Lung (tissue), 12 donors: ENCODE measurements around the gene SCYL3. TPM values are rescaled to one million over a fixed set of nuclear protein-coding genes. Genes with fewer than 3 reads are reported as not detected.

ENCODE experiments used
- ATAC-seq: fragments of 200-7000 bp; cut with Tn5 transposase; one replicate; pipeline ENCODE4 v1.9.1; 2020; ENCODE audit warnings: moderate number of reproducible peaks; ENCODE audit not compliant: insufficient read depth, low FRiP score
- DNase-seq, 3 donors: peaks; one replicate each; pipeline ENCODE4 v3.0.0-alpha.2; 2013 to 2017
- H3K27ac ChIP-seq, 2 donors: one replicate each; pipeline ENCODE4 v1.5.1; 2013; ENCODE audit warnings: mild to moderate bottlenecking in 2 of 2, moderate library complexity in 2 of 2, control low read depth in 1 of 2, inconsistent platforms in 1 of 2, low read depth in 1 of 2, low read length in 1 of 2
- H3K27me3 ChIP-seq, 3 donors: one replicate each; pipeline ENCODE4 v1.5.1; 2013; ENCODE audit warnings: low read length in 2 of 3; ENCODE audit not compliant: control insufficient read depth in 3 of 3, insufficient read depth in 3 of 3
- H3K36me3 ChIP-seq, 4 donors: one replicate each; pipeline ENCODE4 v1.5.1; 2013; ENCODE audit warnings: low read length in 4 of 4, mild to moderate bottlenecking in 1 of 4, moderate library complexity in 1 of 4; ENCODE audit not compliant: control insufficient read depth in 4 of 4, insufficient read depth in 4 of 4
- H3K4me1 ChIP-seq, 5 donors: one replicate each; pipeline ENCODE4 v1.5.1; 2013; ENCODE audit warnings: low read length in 5 of 5, mild to moderate bottlenecking in 2 of 5, moderate library complexity in 1 of 5; ENCODE audit not compliant: control insufficient read depth in 5 of 5, insufficient read depth in 5 of 5
- H3K4me3 ChIP-seq: one replicate; pipeline ENCODE4 v1.5.1; 2013; ENCODE audit warnings: mild to moderate bottlenecking, control low read depth, moderate library complexity
- H3K9ac ChIP-seq, 2 donors: one replicate each; pipeline ENCODE4 v1.5.1; 2013; ENCODE audit warnings: low read length in 2 of 2, control low read depth in 1 of 2; ENCODE audit not compliant: insufficient read depth in 1 of 2
- H3K9me3 ChIP-seq, 4 donors: one replicate each; pipeline ENCODE4 v1.5.1; 2013; ENCODE audit warnings: low read length in 3 of 4, mild to moderate bottlenecking in 1 of 4, moderate library complexity in 1 of 4; ENCODE audit not compliant: control insufficient read depth in 4 of 4, insufficient read depth in 3 of 4
- CTCF ChIP-seq: IDR thresholded peaks from 2 replicates; pipeline ENCODE4 v1.5.1; 2012; ENCODE audit warnings: mild to moderate bottlenecking; ENCODE audit errors: control extremely low read depth, extremely low read depth
- WGBS, 2 donors: extraction: QIAGEN DNeasy Blood & Tissue Kit; methylation state at CpG; one replicate each; pipeline ENCODE4 v1.1.7; 2013; 5-methylcytosine and 5-hydroxymethylcytosine counted together
- polyA plus RNA-seq, 2 donors: library from polyadenylated mRNA; stranded (reverse); fragments of 200-250 nt; gene quantifications; one replicate each; pipeline ENCODE4 v1.2.1, GENCODE V29; 2013
- total RNA-seq, 2 donors: library from RNA; depleted of rRNA in 1 of 2; stranded (reverse); fragments of >200 nt in 1 of 2; gene quantifications; one replicate each; pipeline ENCODE4 v1.2.1, GENCODE V29; 2014 to 2021
- donor health status: control.
- donor health status: control.
- donor health status: Bipolar disorder and iron deficiency.
- donor health status: healthy.
- donor health status: DM: yes; HTN: yes; CAD: no.

The SCYL3 gene
- total and polyA plus RNA-seq, 4 donors: 3.8 to 16.0 (median 7.6) TPM

- TF ChIP-seq CTCF: no peak
- no peaks in the 10 kb centered on the region for H3K27me3 ChIP-seq
- no peak overlapping the region for H3K9ac ChIP-seq
- whole genome bisulfite sequencing, 2 donors: 94 to 98% methylated on average over 1 of the region's 1 CpG
- no peak for ATAC-seq
- no peak overlapping the region for H3K27ac ChIP-seq
- H3K4me3 ChIP-seq: no peak overlapping the region
- H3K36me3 ChIP-seq: peaks cover 29 to 59% (median 46%) of the 10 kb centered on the region in 4 donors
- H3K9me3 ChIP-seq: peaks cover 0 to 6% (median 0%) of the 10 kb centered on the region in 4 donors
- H3K4me1 ChIP-seq: no peaks in the 10 kb centered on the region
- DNase-seq: no peak
Measured at GRCh38 chr1:169869426-169869825, 24.3 kb downstream of the SCYL3 start.

- no peaks in the 10 kb centered on the region for H3K4me1 ChIP-seq
- H3K9me3 ChIP-seq: peaks cover 0 to 6% (median 0%) of the 10 kb centered on the region in 4 donors
- WGBS, 2 donors: 98% methylated on average over 2 of the region's 2 CpGs
- DNase-seq (no peak), ATAC-seq (no peak)
- H3K27me3 ChIP-seq: no peaks in the 10 kb centered on the region
- H3K36me3 ChIP-seq: peaks cover 34 to 59% (median 48%) of the 10 kb centered on the region in 4 donors
- H3K9ac ChIP-seq: no peak overlapping the region
- no peak overlapping the region for H3K27ac ChIP-seq
- no peak overlapping the region for H3K4me3 ChIP-seq
- TF ChIP-seq CTCF: no peak
Measured at GRCh38 chr1:169868978-169869377, 24.7 kb downstream of the SCYL3 start.

- WGBS, 2 donors: 90 to 91% methylated on average over 4 of the region's 4 CpGs
- H3K9me3 ChIP-seq: peaks cover 0 to 3% (median 0%) of the 10 kb centered on the region in 4 donors
- peaks cover 33 to 51% (median 40%) of the 10 kb centered on the region in 4 donors for H3K36me3 ChIP-seq
- H3K27me3 ChIP-seq: no peaks in the 10 kb centered on the region
- ATAC-seq: no peak
- H3K27ac ChIP-seq: no peak overlapping the region
- no peak overlapping the region for H3K4me3 ChIP-seq
- H3K9ac ChIP-seq: no peak overlapping the region
- no peak for DNase-seq
- no peak for TF ChIP-seq CTCF
- no peaks in the 10 kb centered on the region for H3K4me1 ChIP-seq
Measured at GRCh38 chr1:169867012-169867675, 26.6 kb downstream of the SCYL3 start.
